SIG-M5 treated with dmso at 0.1 percent for 504 hours (cell line): ENCODE measurements around the gene TOMM20L.

Experiments used
- DNase-seq: peaks from one replicate; lab custom pipeline; 2025; ENCODE audit not compliant: unreplicated experiment; lab: John Stamatoyannopoulos, UW

The TOMM20L gene

GRCh38 chr14:58426670-58427280 is 31.0 kb downstream of the TOMM20L start:
- DNase-seq = peak; percentile 67

- DNase-seq = peak; percentile 98
Measured at GRCh38 chr14:58427281-58428117, 31.8 kb downstream of the TOMM20L start, which contains the start of the genes KIAA0586 and TIMM9. KIAA0586 (plus strand) TSS chr14:58427719; CDS start chr14:58428265, 546 bp downstream. TIMM9 (minus strand) TSS chr14:58427531; CDS start chr14:58411945, 15,586 bp downstream.

GRCh38 chr14:58428118-58428683 is 32.5 kb downstream of the TOMM20L start:
- peak; percentile 72 for DNase-seq

- no peak for DNase-seq
Measured at GRCh38 chr14:58430156-58430555, 34.4 kb downstream of the TOMM20L start.

GRCh38 chr14:58439476-58439875 is 43.7 kb downstream of the TOMM20L start:
- no peak for DNase-seq

- DNase-seq = no peak
Measured at GRCh38 chr14:58444627-58445026, 48.9 kb downstream of the TOMM20L start.

GRCh38 chr14:58455593-58456265 is 60.0 kb downstream of the TOMM20L start:
- peak; percentile 30 for DNase-seq
